Gastroesophageal sphincter (tissue), 3 donors: ENCODE results near the gene LPO.

Experiments
- POLR2A ChIP-seq, 2 donors: fragments of 450-650 bp; IDR thresholded peaks; one replicate each; pipeline ENCODE4 v1.6.1; 2017; ENCODE audit warnings: antibody characterized with exemption in 2 of 2, mild to moderate bottlenecking in 2 of 2, moderate library complexity in 1 of 2
- TF ChIP-seq, protein P1 (sequence below), 4 experiments: fragments of 200-600 bp in 2 of 4; fragments of 450-650 bp in 2 of 4; sonication (generic) in 1 of 4; IDR thresholded peaks; one replicate each; pipeline ENCODE4 v1.5.1; 2017 to 2019; ENCODE audit warnings: antibody characterized with exemption in 4 of 4, mild to moderate bottlenecking in 2 of 4, moderate library complexity in 2 of 4

DNA sequence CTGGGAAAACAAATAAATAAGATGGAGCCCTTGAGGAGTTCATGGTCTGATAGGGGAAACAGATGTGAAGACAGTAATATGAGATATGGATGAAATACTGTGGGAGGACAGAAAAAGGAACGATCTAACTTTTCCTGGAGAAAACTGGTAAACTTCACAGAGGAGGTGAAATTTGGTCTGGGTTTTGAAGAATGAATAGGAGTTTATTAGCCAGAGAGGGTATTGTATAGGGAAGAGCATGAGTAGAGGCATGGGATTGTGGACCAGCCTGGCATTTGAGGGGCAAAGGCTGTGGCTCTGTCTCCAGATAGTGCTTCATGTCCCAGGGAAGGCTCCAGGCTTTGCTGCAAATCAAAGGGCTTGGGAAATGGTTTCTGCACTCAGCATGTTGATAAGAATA lies 1.6 kb downstream of the LPO start:
- TF ChIP-seq POLR2A (IDR thresholded peaks at IDR 0.05) = no peak
- TF ChIP-seq, protein P1, sequence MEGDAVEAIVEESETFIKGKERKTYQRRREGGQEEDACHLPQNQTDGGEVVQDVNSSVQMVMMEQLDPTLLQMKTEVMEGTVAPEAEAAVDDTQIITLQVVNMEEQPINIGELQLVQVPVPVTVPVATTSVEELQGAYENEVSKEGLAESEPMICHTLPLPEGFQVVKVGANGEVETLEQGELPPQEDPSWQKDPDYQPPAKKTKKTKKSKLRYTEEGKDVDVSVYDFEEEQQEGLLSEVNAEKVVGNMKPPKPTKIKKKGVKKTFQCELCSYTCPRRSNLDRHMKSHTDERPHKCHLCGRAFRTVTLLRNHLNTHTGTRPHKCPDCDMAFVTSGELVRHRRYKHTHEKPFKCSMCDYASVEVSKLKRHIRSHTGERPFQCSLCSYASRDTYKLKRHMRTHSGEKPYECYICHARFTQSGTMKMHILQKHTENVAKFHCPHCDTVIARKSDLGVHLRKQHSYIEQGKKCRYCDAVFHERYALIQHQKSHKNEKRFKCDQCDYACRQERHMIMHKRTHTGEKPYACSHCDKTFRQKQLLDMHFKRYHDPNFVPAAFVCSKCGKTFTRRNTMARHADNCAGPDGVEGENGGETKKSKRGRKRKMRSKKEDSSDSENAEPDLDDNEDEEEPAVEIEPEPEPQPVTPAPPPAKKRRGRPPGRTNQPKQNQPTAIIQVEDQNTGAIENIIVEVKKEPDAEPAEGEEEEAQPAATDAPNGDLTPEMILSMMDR (IDR thresholded peaks at IDR 0.05) = no peak
